ENCODE data around the gene NTMT1.

DNA sequence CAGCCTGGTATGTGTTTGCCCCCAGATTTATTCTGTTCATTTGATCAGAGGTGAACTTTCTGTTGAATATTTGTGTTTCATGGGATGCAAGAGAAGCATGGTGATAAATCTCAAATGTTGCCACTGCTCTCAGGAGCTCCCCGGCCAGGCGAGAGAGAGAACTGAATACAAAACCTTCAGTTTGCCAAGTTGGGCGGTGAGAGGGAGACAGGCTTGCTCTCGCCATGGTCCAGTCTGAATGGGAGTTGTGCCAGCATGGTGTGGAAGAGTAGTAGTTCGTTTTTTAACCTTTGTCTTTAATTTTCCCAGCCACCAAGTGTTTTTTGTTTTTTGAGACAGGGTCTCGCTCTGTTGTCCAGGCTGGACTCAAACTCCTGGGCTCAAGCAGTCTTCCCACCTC is 2.7 kb downstream of the NTMT1 start:
- TF ChIP-seq, protein P1, sequence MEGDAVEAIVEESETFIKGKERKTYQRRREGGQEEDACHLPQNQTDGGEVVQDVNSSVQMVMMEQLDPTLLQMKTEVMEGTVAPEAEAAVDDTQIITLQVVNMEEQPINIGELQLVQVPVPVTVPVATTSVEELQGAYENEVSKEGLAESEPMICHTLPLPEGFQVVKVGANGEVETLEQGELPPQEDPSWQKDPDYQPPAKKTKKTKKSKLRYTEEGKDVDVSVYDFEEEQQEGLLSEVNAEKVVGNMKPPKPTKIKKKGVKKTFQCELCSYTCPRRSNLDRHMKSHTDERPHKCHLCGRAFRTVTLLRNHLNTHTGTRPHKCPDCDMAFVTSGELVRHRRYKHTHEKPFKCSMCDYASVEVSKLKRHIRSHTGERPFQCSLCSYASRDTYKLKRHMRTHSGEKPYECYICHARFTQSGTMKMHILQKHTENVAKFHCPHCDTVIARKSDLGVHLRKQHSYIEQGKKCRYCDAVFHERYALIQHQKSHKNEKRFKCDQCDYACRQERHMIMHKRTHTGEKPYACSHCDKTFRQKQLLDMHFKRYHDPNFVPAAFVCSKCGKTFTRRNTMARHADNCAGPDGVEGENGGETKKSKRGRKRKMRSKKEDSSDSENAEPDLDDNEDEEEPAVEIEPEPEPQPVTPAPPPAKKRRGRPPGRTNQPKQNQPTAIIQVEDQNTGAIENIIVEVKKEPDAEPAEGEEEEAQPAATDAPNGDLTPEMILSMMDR (IDR thresholded peaks at IDR 0.05) = no peak
- no peak for TF ChIP-seq POLR2AphosphoS5 (IDR thresholded peaks at IDR 0.05; ENCODE audit: insufficient read depth in 1 of 2, low read depth in 1 of 2)
